ENCODE measurements around the gene KLF7.

The KLF7 gene

DNA sequence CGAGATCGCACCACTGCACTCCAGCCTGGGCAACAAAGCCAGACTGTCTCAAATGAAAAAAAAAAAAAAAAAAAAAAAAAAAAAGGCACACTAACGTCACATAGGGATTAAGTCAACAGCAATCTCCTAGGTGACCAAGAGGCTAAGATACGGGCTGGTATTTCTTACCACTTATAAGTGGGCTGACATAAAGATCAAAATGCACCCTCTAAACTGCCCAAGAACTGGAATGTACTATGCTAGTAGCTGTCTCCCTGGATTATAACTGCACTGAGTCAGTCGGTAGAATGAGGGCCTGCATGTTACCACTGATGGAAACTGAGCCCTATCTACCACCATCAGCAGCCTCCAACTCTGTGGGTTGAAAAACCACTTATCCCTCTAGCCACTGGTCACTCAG, 80.6 kb downstream of the KLF7 start:
- H3K4me3 ChIP-seq (ENCODE audit: severe bottlenecking), result no peak overlapping the region
- ATAC-seq (ENCODE audit: low read depth), result no peak

DNA sequence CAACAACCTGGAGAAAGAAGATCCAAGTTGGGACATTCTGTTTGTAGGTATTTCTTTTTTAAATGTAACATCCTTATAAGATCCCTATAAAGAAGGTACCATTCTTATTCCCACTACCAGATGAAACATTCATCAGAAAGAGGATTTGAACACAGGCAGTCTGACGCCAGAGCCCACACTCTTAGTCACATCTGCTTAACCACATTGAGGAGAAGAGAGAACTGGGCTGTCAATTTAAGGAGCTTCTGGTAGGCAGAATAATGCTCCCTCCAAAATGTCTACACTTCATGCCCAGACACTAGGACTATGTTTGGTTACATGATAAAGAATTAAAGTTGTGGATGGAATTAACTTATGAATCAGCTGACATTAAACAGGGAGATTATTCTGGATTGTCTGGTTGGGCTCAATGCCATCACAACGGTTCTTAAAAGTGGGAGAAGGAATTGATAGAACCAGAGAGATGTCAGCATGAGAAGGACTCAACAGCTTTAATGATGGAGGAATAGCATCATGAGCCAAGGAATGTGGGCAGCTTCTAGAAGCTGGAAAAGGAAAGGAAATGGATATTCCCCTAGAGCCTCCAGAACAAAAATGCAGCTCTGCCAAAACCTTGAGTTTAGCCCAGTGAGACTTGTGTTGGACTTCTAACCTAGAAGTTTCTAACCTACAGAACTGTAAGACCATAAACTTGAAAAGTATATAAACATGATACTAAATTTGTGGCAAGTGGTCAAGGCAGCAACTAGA, 82.2 kb downstream of the KLF7 start:
- ATAC-seq (ENCODE audit: low read depth), result no peak
- no peaks in the 10 kb centered on the region for H3K9me3 ChIP-seq (ENCODE audit: severe bottlenecking)
- DNase-seq (ENCODE audit: low spot score), result no peak
- no peaks in the 10 kb centered on the region for H3K27me3 ChIP-seq (ENCODE audit: insufficient read depth, poor library complexity, severe bottlenecking)
- no peaks in the 10 kb centered on the region for H3K4me1 ChIP-seq (ENCODE audit: insufficient read depth, poor library complexity, severe bottlenecking)
- no peak overlapping the region for H3K4me3 ChIP-seq (ENCODE audit: severe bottlenecking)
- TF ChIP-seq, protein P1, sequence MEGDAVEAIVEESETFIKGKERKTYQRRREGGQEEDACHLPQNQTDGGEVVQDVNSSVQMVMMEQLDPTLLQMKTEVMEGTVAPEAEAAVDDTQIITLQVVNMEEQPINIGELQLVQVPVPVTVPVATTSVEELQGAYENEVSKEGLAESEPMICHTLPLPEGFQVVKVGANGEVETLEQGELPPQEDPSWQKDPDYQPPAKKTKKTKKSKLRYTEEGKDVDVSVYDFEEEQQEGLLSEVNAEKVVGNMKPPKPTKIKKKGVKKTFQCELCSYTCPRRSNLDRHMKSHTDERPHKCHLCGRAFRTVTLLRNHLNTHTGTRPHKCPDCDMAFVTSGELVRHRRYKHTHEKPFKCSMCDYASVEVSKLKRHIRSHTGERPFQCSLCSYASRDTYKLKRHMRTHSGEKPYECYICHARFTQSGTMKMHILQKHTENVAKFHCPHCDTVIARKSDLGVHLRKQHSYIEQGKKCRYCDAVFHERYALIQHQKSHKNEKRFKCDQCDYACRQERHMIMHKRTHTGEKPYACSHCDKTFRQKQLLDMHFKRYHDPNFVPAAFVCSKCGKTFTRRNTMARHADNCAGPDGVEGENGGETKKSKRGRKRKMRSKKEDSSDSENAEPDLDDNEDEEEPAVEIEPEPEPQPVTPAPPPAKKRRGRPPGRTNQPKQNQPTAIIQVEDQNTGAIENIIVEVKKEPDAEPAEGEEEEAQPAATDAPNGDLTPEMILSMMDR (IDR thresholded peaks at IDR 0.05; ENCODE audit: poor library complexity, severe bottlenecking), result no peak
- peaks cover 99% of the 10 kb centered on the region for H3K36me3 ChIP-seq (ENCODE audit: low read depth)
- H3K27ac ChIP-seq (ENCODE audit: poor library complexity, severe bottlenecking), result no peak overlapping the region

More for the DNA sequence above, 80.6 kb downstream of the KLF7 start:
- Histone ChIP-seq H3K4me1 (ENCODE audit: insufficient read depth, poor library complexity, severe bottlenecking) (no peaks in the 10 kb centered on the region), H3K27ac (ENCODE audit: poor library complexity, severe bottlenecking) (no peak overlapping the region), H3K9me3 (ENCODE audit: severe bottlenecking) (no peaks in the 10 kb centered on the region), H3K27me3 (ENCODE audit: insufficient read depth, poor library complexity, severe bottlenecking) (no peaks in the 10 kb centered on the region), H3K36me3 (ENCODE audit: low read depth) (peaks cover 100% of the 10 kb centered on the region)
- TF ChIP-seq, protein P1 (IDR thresholded peaks at IDR 0.05; ENCODE audit: poor library complexity, severe bottlenecking), result no peak
- no peak for DNase-seq (ENCODE audit: low spot score)

DNA sequence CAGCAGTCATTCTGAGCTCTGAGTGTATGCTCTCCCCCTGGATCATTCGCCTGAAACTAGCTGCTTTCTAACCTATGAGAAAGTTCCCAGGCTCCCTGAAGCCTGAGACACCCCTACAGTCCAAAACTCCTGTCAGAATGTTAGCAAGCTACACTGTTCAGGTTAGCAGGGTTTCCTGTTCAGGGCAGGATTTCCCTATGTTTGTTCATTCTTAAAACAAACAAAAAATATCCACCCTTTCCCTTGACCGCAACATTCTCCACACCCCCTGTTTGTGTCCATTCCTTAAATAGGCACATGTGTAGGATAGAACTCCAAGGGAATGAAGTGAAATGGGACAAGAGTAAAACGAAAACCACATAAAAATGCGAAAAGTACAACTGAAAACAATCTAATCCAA, 83.1 kb downstream of the KLF7 start:
- Histone ChIP-seq H3K9me3 (ENCODE audit: severe bottlenecking) (no peaks in the 10 kb centered on the region), H3K36me3 (ENCODE audit: low read depth) (peaks cover 98% of the 10 kb centered on the region), H3K4me1 (ENCODE audit: insufficient read depth, poor library complexity, severe bottlenecking) (no peaks in the 10 kb centered on the region), H3K4me3 (ENCODE audit: severe bottlenecking) (no peak overlapping the region), H3K27me3 (ENCODE audit: insufficient read depth, poor library complexity, severe bottlenecking) (no peaks in the 10 kb centered on the region), H3K27ac (ENCODE audit: poor library complexity, severe bottlenecking) (no peak overlapping the region)
- TF ChIP-seq, protein P1 (IDR thresholded peaks at IDR 0.05; ENCODE audit: poor library complexity, severe bottlenecking), result no peak
- ATAC-seq (ENCODE audit: low read depth), result no peak
- DNase-seq (ENCODE audit: low spot score), result no peak

DNA sequence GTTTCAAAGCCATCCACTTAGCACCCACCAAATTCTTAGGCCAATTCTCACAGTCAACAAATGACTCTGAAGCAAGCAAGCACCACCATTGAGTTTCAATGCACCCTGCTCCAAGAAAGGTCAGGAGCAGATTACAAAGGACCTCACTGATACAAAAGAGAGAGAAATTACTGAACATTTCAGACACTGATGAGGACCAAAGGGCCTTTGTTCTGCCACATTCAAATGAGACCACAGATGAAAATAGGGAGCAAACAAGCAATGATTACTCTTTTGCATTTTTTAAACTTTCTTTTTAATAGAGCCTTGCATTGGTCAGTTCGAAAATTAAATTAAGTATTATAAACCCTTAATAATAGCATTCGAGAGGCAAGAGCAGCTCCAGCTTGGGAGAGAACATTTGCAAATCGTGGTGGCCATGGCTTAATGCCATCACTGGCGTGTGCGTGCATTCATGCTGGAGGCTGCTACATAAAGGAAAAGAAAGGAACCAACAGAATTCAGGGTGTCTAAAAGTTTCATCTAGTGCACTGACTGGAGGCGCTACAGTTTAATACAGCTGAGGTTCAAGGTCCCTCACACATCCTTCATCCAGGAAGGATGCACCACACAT, 87.5 kb downstream of the KLF7 start:
- Histone ChIP-seq H3K9me3 (ENCODE audit: severe bottlenecking) (no peaks in the 10 kb centered on the region), H3K4me1 (ENCODE audit: insufficient read depth, poor library complexity, severe bottlenecking) (peaks cover 7% of the 10 kb centered on the region), H3K27me3 (ENCODE audit: insufficient read depth, poor library complexity, severe bottlenecking) (no peaks in the 10 kb centered on the region), H3K36me3 (ENCODE audit: low read depth) (peaks cover 55% of the 10 kb centered on the region), H3K27ac (ENCODE audit: poor library complexity, severe bottlenecking) (no peak overlapping the region), H3K4me3 (ENCODE audit: severe bottlenecking) (no peak overlapping the region)
- DNase-seq (ENCODE audit: low spot score) (no peak), ATAC-seq (ENCODE audit: low read depth) (no peak)
- TF ChIP-seq, protein P1 (IDR thresholded peaks at IDR 0.05; ENCODE audit: poor library complexity, severe bottlenecking), result no peak

DNA sequence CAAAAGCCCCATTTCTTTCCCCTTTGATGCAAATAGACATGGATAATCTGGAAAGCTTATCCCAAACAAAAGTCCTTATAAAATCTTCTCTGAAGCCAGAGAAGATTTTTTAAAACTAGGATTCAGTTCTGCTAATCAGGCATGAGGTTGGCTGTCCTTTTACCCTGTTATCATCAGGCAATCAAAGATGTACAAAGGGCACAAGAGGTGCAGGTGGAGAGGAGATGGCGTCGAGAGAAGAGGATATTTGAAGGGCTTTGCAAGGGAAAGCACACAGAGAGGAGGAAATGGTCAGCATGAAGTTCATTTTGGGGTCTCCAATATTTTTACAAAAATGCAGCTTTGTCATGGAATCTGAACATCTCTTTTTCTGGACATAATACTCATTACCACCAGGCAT, 88.5 kb downstream of the KLF7 start:
- H3K27ac ChIP-seq (ENCODE audit: poor library complexity, severe bottlenecking), result no peak overlapping the region
- TF ChIP-seq, protein P1 (IDR thresholded peaks at IDR 0.05; ENCODE audit: poor library complexity, severe bottlenecking), result no peak
- H3K4me1 ChIP-seq (ENCODE audit: insufficient read depth, poor library complexity, severe bottlenecking), result peaks cover 7% of the 10 kb centered on the region
- ATAC-seq (ENCODE audit: low read depth) (no peak), DNase-seq (ENCODE audit: low spot score) (no peak)
- no peak overlapping the region for H3K4me3 ChIP-seq (ENCODE audit: severe bottlenecking)
- no peaks in the 10 kb centered on the region for H3K27me3 ChIP-seq (ENCODE audit: insufficient read depth, poor library complexity, severe bottlenecking)
- no peaks in the 10 kb centered on the region for H3K9me3 ChIP-seq (ENCODE audit: severe bottlenecking)
- H3K36me3 ChIP-seq (ENCODE audit: low read depth), result peaks cover 45% of the 10 kb centered on the region
